ENCODE results near the gene CPLANE2.
A peak's percentile ranks its signal among the peaks of the same experiment; 100 is the strongest.
"Not testable (repeated sequence)": the region's sequence is repeated elsewhere in the genome, so short reads cannot be mapped to it uniquely, and the experiment has no call there.

Gene CPLANE2

DNA sequence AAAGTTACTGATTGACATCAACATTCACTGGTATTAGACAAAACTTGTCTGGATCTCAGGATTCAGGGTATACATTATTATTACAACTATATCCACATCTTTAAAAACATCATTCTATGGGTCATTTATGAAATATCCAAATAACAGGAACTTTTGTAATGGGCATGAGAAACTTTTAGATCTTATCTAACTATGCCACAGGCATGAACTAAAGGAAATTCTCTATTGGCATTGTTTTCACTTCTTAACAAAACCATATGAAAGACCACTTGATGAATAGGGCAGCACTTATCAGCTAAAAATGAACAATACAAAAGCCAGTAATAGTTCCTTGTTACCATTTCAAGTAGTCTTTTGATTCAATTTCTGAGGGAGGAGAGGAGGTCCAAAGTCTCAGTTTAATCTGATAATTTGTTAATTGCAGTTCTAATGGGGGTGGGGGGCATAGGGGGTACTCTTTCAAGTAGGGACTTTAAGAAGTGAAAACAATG lies 30.8 kb upstream of the CPLANE2 start:
- TF ChIP-seq, protein P1, sequence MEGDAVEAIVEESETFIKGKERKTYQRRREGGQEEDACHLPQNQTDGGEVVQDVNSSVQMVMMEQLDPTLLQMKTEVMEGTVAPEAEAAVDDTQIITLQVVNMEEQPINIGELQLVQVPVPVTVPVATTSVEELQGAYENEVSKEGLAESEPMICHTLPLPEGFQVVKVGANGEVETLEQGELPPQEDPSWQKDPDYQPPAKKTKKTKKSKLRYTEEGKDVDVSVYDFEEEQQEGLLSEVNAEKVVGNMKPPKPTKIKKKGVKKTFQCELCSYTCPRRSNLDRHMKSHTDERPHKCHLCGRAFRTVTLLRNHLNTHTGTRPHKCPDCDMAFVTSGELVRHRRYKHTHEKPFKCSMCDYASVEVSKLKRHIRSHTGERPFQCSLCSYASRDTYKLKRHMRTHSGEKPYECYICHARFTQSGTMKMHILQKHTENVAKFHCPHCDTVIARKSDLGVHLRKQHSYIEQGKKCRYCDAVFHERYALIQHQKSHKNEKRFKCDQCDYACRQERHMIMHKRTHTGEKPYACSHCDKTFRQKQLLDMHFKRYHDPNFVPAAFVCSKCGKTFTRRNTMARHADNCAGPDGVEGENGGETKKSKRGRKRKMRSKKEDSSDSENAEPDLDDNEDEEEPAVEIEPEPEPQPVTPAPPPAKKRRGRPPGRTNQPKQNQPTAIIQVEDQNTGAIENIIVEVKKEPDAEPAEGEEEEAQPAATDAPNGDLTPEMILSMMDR (IDR thresholded peaks at IDR 0.05; ENCODE audit: low read length, missing control alignments) = no peak
- no peak for DNase-seq (ENCODE audit: low read depth)
- H3K4me3 ChIP-seq (replicated peaks; ENCODE audit: low read depth, low read length) = no peak overlapping the region

DNA sequence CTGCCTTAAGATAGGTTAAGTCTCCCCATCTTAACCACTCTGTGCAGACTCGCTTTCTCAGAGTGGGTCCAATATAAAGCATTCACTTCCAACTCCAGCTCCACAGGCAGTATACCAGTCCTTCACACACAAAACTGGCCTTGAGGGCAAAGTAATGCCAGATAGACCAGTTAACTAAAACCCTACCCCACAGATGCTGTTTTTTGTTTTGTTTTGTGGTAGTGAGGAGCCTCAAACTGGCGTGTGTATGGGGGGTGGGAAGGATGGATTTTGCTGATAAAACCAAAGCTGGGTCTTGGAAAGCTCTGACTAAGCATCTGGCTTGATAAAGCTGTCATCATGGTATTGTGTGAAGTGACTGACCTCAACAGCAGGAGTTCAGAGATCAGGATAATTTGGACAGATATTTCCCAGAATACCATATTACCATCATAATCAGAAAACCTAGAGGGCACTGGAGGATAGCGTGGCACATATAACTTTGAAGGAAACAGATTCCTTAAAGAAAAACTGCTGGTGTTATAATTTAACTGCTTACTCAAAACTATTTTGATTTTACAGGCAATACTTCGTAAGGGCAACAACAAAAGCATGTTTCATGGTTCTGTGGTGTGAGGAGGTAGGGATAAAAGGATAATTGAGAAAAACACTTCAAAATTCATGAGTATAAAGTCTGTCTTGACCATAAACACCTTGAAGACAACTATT lies 29.6 kb upstream of the CPLANE2 start:
- peak; percentile 71 for DNase-seq (ENCODE audit: low read depth)
- TF ChIP-seq, protein P1 (IDR thresholded peaks at IDR 0.05; ENCODE audit: low read length, missing control alignments) = no peak
- no peak overlapping the region for H3K4me3 ChIP-seq (replicated peaks; ENCODE audit: low read depth, low read length)

DNA sequence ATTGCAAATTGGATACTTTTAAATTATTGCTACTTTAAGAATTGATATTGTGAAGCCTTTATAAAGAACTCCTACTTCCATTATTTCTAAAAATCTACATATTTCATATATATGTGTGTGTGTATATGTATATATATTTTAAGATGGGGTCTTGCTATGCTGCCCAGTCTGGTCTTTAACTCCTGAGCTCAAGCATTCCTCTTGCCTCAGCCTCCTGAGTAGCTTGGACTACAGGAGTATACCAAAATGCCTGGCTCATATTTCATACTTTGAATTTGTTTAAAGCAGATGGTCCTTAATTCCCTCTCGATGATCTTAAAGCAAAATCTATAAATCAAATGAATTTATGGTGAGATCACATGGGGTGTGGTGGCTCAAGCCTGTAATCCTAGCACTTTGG lies 25.1 kb upstream of the CPLANE2 start:
- H3K4me3 ChIP-seq (replicated peaks; ENCODE audit: low read depth, low read length) = no peak overlapping the region
- TF ChIP-seq, protein P1 (IDR thresholded peaks at IDR 0.05; ENCODE audit: low read length, missing control alignments) = no peak
- no peak for DNase-seq (ENCODE audit: low read depth)

DNA sequence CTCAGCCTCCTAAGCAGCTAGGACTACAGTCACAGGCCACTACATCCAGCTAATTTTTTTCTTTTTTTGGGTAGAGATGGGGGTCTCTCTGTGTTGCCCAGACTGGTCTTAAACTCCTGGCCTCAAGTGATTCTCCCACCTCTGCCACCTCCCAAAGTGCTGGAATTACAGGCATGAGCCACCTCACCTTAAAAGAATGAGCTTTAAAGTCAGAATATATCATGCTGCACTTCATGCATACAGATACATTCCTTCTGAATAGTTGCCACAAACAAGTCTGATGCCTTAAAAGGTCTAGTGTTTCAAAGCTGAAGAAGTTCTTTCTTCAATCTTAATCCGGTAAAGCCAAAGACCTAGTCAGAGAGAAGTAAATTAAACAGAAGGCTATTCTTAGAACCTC lies 23.8 kb upstream of the CPLANE2 start:
- H3K4me3 ChIP-seq (replicated peaks; ENCODE audit: low read depth, low read length) = no peak overlapping the region
- peak; percentile 30 for DNase-seq (ENCODE audit: low read depth)
- TF ChIP-seq, protein P1 (IDR thresholded peaks at IDR 0.05; ENCODE audit: low read length, missing control alignments) = no peak

DNA sequence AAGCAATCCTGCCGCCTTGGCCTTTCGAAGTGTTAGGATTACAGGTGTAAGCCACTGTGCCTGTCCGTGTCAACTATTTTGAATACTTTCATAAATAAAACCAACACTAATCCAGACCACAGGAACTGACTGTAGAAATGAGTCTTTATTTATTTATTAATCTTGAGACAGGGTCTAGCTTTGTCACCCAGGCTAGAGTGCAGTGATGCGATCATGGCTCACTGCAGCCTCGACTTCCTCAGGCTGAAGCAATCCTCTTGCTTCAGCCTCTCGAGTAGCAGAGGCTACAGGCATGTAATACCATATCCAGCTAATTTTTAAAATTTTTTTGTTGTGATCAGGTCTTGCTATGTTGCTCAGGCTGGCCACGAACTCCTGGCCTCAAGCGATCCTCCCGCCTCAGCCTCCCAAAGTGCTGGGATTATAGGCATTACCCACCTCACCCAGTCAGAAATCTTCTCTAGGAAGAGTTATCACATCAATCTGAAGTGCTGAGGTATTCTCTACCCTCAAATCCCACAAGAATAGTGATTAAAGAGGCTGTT lies 21.7 kb upstream of the CPLANE2 start:
- DNase-seq (ENCODE audit: low read depth) = no peak
- TF ChIP-seq, protein P1 (IDR thresholded peaks at IDR 0.05; ENCODE audit: low read length, missing control alignments) = no peak
- H3K4me3 ChIP-seq (replicated peaks; ENCODE audit: low read depth, low read length) = no peak overlapping the region

DNA sequence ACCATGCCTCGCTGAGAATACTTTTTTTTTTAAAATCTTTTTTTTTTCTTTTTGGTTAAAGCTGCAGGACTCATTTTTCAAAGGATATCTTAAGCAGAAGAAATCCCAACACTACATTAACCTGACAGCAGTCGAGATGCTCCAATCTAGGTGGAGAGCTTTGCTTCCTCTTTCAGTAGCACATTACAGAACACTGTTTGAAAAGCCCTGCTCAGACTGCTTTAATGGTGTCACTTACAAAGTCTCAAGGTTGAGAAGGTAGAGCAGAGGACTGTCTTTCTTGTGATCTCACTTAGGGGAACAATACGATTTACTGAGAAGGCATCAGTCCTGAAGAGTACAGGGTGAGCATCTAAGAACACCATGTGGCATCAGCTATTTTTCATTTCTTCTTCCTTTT lies 21.0 kb upstream of the CPLANE2 start:
- DNase-seq (ENCODE audit: low read depth) = no peak
- TF ChIP-seq, protein P1 (IDR thresholded peaks at IDR 0.05; ENCODE audit: low read length, missing control alignments) = no peak
- no peak overlapping the region for H3K4me3 ChIP-seq (replicated peaks; ENCODE audit: low read depth, low read length)

DNA sequence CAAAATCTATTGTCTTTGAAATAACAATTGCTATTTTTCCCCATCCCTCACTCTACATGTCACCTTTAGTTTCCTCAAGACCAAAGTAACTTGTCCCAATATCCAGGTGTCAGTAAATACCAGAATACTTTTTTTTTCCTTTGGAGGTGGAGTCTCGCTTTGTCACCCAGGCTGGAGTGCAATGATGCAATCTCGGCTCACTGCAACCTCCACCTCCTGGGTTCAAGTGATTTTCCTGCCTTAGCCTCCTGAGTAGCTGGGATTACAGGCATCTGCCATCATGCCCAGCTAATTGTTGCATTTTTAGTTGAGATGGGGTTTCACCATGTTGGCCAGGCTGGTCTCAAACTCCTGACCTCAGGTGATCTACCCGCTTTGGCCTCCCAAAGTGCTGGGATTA lies 20.6 kb upstream of the CPLANE2 start:
- DNase-seq (ENCODE audit: low read depth); H3K4me3 ChIP-seq (replicated peaks; ENCODE audit: low read depth, low read length): not testable (repeated sequence)
